ENCODE measurements around the gene BNC2. TPM values are rescaled to one million over a fixed set of nuclear protein-coding genes. Genes with fewer than 3 reads are reported as not detected.
A peak's percentile ranks its signal among the peaks of the same experiment; 100 is the strongest.

Gene BNC2
- total RNA-seq, 1 experiment from 2014 or later: 11.7 TPM

GRCh38 chr9:16670791-16671190 is 199.7 kb downstream of the BNC2 start:
- Histone ChIP-seq H4K20me1 (ENCODE audit: low read length) (no peaks in the 10 kb centered on the region), H3F3A (ENCODE audit: low read length, unreplicated experiment) (peaks cover 4% of the 10 kb centered on the region), H3K4me3 (ENCODE audit: low read length) (peak overlapping the region; percentile 35; the same call in 1 of the 2 replicates), H3K79me2 (ENCODE audit: low read length) (peaks cover 54% of the 10 kb centered on the region), H3K9me2 (replicated peaks; ENCODE audit: low read length) (no peaks in the 10 kb centered on the region), H3K9me3 (ENCODE audit: low read length) (no peaks in the 10 kb centered on the region), H2AFZ (ENCODE audit: low read length) (no peak overlapping the region), H3K9ac (ENCODE audit: low read length) (peak overlapping the region; percentile 59), H3K4me1 (ENCODE audit: insufficient read depth, low read length) (peaks cover 55% of the 10 kb centered on the region), H3K4me2 (ENCODE audit: low read length) (peak overlapping the region; percentile 80), H3K36me3 (ENCODE audit: low read depth, low read length) (0 out of 2 replicates have a peak, but pooled peaks cover 6% of the 10 kb centered on the region), H3K27me3 (ENCODE audit: low read length) (no peaks in the 10 kb centered on the region), H3K27ac (ENCODE audit: low read length) (peak overlapping the region; percentile 100)
- TF ChIP-seq EZH2phosphoT487 (IDR thresholded peaks at IDR 0.05; ENCODE audit: borderline replicate concordance, low read length) (no peak), CTCF (conservative IDR thresholded peaks at IDR 0.05; ENCODE audit: low read depth, low read length) (no peak), EZH2 (IDR thresholded peaks at IDR 0.05; ENCODE audit: low read length, unreplicated experiment) (no peak)
- BruUV-seq (replicated peaks): no TSS peak
- no peak for ATAC-seq
- intact Hi-C loops (cut with micrococcal nuclease): no loop called here
- POLR2A ChIA-PET (ENCODE audit: unreplicated experiment): no interaction called here
- CTCF ChIA-PET: no interaction called here
- no peak for DNase-seq

- Histone ChIP-seq H3K9ac (ENCODE audit: low read length) (no peak overlapping the region), H3K4me2 (ENCODE audit: low read length) (no peak overlapping the region), H3K27ac (ENCODE audit: low read length) (no peak overlapping the region), H3K4me1 (ENCODE audit: insufficient read depth, low read length) (peaks cover 36% of the 10 kb centered on the region), H3K36me3 (ENCODE audit: low read depth, low read length) (0 out of 2 replicates have a peak, but pooled peaks cover 6% of the 10 kb centered on the region), H2AFZ (ENCODE audit: low read length) (no peak overlapping the region), H3K4me3 (ENCODE audit: low read length) (no peak overlapping the region), H3K79me2 (ENCODE audit: low read length) (peaks cover 38% of the 10 kb centered on the region), H3K9me2 (replicated peaks; ENCODE audit: low read length) (no peaks in the 10 kb centered on the region), H3F3A (ENCODE audit: low read length, unreplicated experiment) (peaks cover 4% of the 10 kb centered on the region), H4K20me1 (ENCODE audit: low read length) (no peaks in the 10 kb centered on the region), H3K9me3 (ENCODE audit: low read length) (no peaks in the 10 kb centered on the region), H3K27me3 (ENCODE audit: low read length) (no peaks in the 10 kb centered on the region)
- intact Hi-C loops (cut with micrococcal nuclease): no loop called here
- no peak for DNase-seq
- TF ChIP-seq CTCF (conservative IDR thresholded peaks at IDR 0.05; ENCODE audit: low read depth, low read length): no peak
- no peak for TF ChIP-seq EZH2phosphoT487 (IDR thresholded peaks at IDR 0.05; ENCODE audit: borderline replicate concordance, low read length)
- TF ChIP-seq EZH2 (IDR thresholded peaks at IDR 0.05; ENCODE audit: low read length, unreplicated experiment): no peak
- no peak for ATAC-seq
- BruUV-seq (replicated peaks): no TSS peak
- ChIA-PET CTCF (no interaction called here), POLR2A (ENCODE audit: unreplicated experiment) (no interaction called here)
Measured at GRCh38 chr9:16668734-16669295, 201.7 kb downstream of the BNC2 start.

- Histone ChIP-seq H3K4me3 (ENCODE audit: low read length) (no peak overlapping the region), H3K36me3 (ENCODE audit: low read depth, low read length) (0 out of 2 replicates have a peak, but pooled peaks cover 6% of the 10 kb centered on the region), H3K9me3 (ENCODE audit: low read length) (no peaks in the 10 kb centered on the region), H3K27ac (ENCODE audit: low read length) (no peak overlapping the region), H3K79me2 (ENCODE audit: low read length) (peaks cover 19% of the 10 kb centered on the region), H4K20me1 (ENCODE audit: low read length) (no peaks in the 10 kb centered on the region), H3K9ac (ENCODE audit: low read length) (no peak overlapping the region), H3K27me3 (ENCODE audit: low read length) (no peaks in the 10 kb centered on the region), H3K9me2 (replicated peaks; ENCODE audit: low read length) (no peaks in the 10 kb centered on the region), H3F3A (ENCODE audit: low read length, unreplicated experiment) (no peaks in the 10 kb centered on the region), H3K4me2 (ENCODE audit: low read length) (no peak overlapping the region), H2AFZ (ENCODE audit: low read length) (no peak overlapping the region), H3K4me1 (ENCODE audit: insufficient read depth, low read length) (no peaks in the 10 kb centered on the region)
- intact Hi-C loops (cut with micrococcal nuclease): no loop called here
- CTCF ChIA-PET: no interaction called here
- no peak for DNase-seq
- no peak for ATAC-seq
- TF ChIP-seq EZH2phosphoT487 (IDR thresholded peaks at IDR 0.05; ENCODE audit: borderline replicate concordance, low read length): no peak
- TF ChIP-seq EZH2 (IDR thresholded peaks at IDR 0.05; ENCODE audit: low read length, unreplicated experiment): no peak
- TF ChIP-seq CTCF (conservative IDR thresholded peaks at IDR 0.05; ENCODE audit: low read depth, low read length): no peak
- POLR2A ChIA-PET (ENCODE audit: unreplicated experiment): no interaction called here
- no TSS peak for BruUV-seq (replicated peaks)
Measured at GRCh38 chr9:16664211-16664610, 206.3 kb downstream of the BNC2 start.
